Measurements from ENCODE around the gene MYO1B.

- TF ChIP-seq CTCF (optimal IDR thresholded peaks at IDR 0.05 in 1 of 3, IDR thresholded peaks at IDR 0.05 in 1 of 3, conservative IDR thresholded peaks at IDR 0.05 in 1 of 3; ENCODE audit: extremely low read depth in 1 of 3, insufficient read depth in 2 of 3, low read length in 3 of 3) (no peak), EZH2 (IDR thresholded peaks at IDR 0.05; ENCODE audit: low read length) (no peak)
Measured at GRCh38 chr2:191405546-191405945, 160.3 kb downstream of the MYO1B start.
